HG03521 (cell line): ENCODE measurements around the gene TFF2.

Experiments
- ATAC-seq: cut with Tn5 transposase; IDR thresholded peaks from one replicate; pipeline ENCODE4 v1.9.1; 2021; ENCODE audit warnings: mild to moderate bottlenecking, moderate library complexity; ENCODE audit not compliant: unreplicated experiment

The TFF2 gene

GRCh38 chr21:42324896-42325295 lies 25.9 kb downstream of the TFF2 start:
- ATAC-seq = no peak

- no peak for ATAC-seq
Observed at GRCh38 chr21:42321845-42322244, 28.9 kb downstream of the TFF2 start.

GRCh38 chr21:42321231-42321630 lies 29.6 kb downstream of the TFF2 start:
- ATAC-seq = no peak

- ATAC-seq = no peak
Observed at GRCh38 chr21:42320791-42321190, 30.0 kb downstream of the TFF2 start.

- no peak for ATAC-seq
Observed at GRCh38 chr21:42319851-42320572, 30.8 kb downstream of the TFF2 start.

GRCh38 chr21:42319376-42319775 lies 31.4 kb downstream of the TFF2 start:
- ATAC-seq = no peak

GRCh38 chr21:42317826-42318746 lies 32.7 kb downstream of the TFF2 start:
- ATAC-seq = no peak

GRCh38 chr21:42317341-42317741 lies 33.5 kb downstream of the TFF2 start:
- no peak for ATAC-seq

- no peak for ATAC-seq
Observed at GRCh38 chr21:42316891-42317290, 33.9 kb downstream of the TFF2 start.

- ATAC-seq = no peak
Observed at GRCh38 chr21:42315296-42315891, 35.4 kb downstream of the TFF2 start, which contains the start of gene TFF3. TFF3 (minus strand) TSS chr21:42315409; CDS start chr21:42315374, 35 bp downstream.

- no peak for ATAC-seq
Observed at GRCh38 chr21:42314616-42315295, 36.0 kb downstream of the TFF2 start.

GRCh38 chr21:42313501-42313969 lies 37.3 kb downstream of the TFF2 start:
- ATAC-seq = no peak

GRCh38 chr21:42312626-42313104 lies 38.1 kb downstream of the TFF2 start:
- no peak for ATAC-seq

GRCh38 chr21:42311816-42312625 lies 38.8 kb downstream of the TFF2 start:
- ATAC-seq = no peak

GRCh38 chr21:42311160-42311559 lies 39.6 kb downstream of the TFF2 start:
- no peak for ATAC-seq

GRCh38 chr21:42310411-42311001 lies 40.3 kb downstream of the TFF2 start:
- ATAC-seq = no peak

- ATAC-seq = no peak
Observed at GRCh38 chr21:42309753-42310213, 41.0 kb downstream of the TFF2 start.

GRCh38 chr21:42308914-42309752 lies 41.7 kb downstream of the TFF2 start:
- no peak for ATAC-seq
